8988T (cell line): ENCODE results near the gene TMEM185B.
"Not testable (repeated sequence)": the region's sequence is repeated elsewhere in the genome, so short reads cannot be mapped to it uniquely, and the experiment has no call there.

Experiments used
- DNase-seq: peaks from one replicate; pipeline ENCODE4 v3.0.0; 2011

Gene TMEM185B

DNA sequence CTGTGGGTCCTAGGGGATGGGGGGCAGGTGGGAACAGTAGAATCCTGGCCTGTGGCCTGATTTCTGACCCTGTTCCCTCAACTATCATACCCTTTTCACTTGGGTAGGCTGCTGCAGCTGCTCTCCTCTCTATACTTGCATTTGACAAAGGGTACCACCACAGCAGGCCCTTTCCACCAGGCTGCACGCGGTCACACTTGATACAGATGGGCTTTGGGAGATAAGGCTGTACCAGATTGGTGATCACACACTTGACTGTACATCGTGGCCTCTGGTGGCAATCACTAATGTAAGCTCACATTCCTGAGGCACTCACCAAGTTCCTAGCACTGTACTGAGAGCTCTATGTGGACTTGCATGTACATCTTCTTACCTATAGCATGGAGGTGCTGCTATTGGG, 27.9 kb upstream of the TMEM185B start:
- DNase-seq, result no peak

DNA sequence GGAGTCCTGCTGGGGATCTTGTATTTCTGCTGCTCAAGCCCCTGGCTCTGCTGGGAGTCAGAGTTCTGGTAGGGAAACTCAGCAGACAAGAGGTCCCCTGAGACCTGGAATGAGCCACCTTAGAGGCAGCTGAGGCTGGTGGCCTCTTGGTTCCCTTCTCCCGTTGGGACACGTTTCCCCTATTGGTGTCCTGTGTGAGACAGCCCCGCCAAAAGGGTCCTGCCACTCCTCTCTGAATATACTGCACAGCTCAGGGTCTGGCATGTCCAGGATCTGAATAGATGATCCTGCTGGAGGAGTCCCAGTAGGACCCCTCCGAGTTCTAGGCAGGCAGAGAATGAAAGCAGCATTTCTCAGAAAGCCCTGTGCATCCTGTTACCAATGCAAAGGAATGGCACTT, 27.4 kb upstream of the TMEM185B start:
- no peak for DNase-seq

GRCh38 chr2:120247851-120248250, 24.7 kb upstream of the TMEM185B start:
- no peak for DNase-seq

- no peak for DNase-seq
Observed at GRCh38 chr2:120246546-120247300, 23.5 kb upstream of the TMEM185B start.

DNA sequence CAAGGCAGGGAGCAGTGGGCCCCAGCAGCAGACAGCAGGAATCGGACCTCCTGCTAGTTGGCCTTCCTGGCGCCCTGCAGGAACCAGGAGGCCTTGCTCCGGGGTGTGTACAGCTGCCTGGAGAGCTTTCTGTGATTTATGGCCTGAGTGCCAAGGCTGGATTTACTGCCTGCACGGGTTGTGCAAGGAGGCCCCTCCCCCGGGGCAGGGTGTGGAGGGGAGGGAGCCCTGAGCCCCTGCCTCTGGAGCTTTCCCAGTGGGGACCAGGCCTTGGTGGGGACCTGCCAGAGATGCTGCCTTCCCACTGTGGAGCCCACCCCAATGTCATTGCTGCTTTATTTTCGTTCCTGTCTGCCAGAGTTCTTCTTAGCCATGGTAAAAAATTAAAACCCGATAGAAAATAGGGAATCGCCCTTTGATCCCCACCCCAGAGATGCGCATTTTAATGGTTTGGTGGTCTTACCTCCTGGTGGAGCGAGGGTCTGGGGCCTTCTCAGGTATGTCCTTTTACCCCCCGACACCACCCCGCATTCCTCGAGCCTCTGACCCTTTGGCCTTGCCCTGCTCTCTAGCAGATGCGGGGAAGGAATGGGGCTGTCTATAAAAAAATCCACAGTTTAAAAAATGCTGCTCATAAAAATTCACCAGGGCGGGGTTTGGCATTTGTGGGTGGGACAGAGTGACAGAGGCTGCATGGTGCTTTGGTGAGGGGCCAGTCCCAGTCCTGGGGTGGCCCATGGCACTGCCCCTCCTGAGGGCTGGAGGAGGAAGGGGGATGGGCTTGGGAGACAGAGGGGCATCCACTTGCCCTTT, 22.5 kb upstream of the TMEM185B start:
- DNase-seq, result no peak

- no peak for DNase-seq
Observed at GRCh38 chr2:120244656-120245519, 21.7 kb upstream of the TMEM185B start.

DNA sequence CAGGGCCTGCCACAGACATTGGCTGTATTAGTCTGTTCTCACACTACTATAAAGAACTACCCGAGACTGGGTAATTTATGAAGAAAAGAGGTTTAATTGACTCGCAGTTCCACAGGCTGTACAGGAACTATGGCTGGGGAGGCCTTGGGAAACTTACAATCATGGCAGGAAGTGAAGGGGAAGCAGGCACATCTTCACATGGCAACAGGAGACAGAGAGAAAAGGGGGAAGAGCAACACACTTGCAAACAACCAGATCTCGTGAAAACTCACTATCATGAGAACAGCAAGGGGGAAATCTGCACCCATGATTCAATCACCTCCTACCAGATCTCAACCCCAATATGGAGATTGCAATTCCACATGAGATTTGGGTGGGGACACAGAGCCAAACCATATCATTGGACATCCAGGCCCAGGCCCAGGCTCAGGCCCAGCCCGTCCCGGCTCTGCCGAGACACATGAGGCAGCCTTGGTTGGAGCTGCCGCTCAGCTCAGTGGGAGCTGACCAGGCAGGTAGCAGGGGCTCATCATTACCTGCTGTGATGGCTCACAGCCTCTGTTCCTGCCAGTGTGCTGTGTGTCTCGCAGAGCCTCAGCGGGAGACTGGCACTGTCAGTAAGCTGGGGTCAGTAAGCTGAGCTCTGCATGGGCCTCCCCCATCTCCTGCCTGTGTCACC, 20.8 kb upstream of the TMEM185B start:
- no peak for DNase-seq

DNA sequence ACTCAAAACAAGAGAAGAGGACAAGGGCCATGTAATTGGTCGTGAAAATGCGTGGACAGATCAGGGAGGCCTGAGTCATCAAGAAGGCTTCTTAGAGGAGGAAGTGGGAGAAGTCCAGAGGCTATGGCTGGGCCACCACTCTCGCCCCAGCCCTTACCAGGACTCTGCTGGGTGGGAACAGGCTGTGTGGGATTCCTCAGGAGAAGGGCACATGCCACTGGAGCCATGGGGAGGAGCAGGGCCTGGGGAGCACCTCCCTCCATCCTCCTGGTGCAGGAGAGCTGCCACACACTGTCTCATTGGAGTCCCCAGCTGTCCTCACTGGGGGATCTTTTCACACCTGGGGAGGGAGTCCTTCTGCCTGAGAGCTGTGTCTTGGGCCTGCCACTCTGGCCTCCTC, 20.0 kb upstream of the TMEM185B start:
- no peak for DNase-seq

DNA sequence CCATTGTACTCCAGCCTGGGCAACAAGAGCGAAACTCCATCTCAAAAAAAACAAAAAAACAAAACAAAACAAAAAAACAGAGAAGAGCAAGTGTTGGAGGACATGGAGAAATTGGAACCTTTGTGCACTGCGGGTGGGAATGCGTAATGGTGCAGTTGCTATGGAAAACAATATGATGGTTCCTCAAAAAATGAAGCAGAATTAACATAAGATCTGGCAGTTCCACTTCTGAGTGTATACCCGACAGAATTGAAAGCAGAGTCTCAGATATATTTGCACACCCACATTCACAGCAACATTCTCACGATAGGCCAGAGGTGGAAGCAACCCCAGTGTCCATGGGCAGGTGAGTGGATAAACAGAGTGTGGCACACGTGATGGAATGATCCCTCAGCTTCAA, 18.5 kb upstream of the TMEM185B start:
- DNase-seq, result no peak

DNA sequence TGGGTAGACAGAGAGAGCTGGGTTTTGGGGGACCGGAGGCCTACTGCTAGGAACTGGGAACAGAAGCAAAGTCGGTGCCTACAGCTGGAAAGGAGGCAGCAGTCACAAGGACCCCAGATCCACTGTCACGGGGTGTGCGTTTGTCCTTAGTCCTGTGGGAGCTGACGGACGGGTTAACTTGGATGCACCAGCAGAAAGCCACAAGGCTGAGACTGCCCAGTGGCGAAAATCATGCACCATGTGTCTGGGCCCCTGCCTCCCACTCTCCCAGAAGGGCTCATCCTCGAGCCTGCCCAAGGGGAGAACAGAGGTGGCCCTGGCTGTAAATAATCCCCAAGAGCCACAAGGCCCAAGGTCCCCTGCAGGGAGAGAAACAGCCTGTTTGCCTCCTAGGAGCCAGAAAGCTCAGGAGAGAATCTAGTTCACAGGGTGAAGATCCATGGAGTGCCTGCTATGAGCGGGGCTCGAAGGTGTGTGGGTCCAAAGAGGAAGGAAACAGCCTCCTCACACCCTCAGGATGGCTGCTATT, 17.8 kb upstream of the TMEM185B start:
- DNase-seq, result no peak

- DNase-seq, result peak; percentile 41
Observed at GRCh38 chr2:120239488-120240287, 16.5 kb upstream of the TMEM185B start.

- DNase-seq, result peak; percentile 73
Observed at GRCh38 chr2:120238728-120239487, 15.7 kb upstream of the TMEM185B start.

DNA sequence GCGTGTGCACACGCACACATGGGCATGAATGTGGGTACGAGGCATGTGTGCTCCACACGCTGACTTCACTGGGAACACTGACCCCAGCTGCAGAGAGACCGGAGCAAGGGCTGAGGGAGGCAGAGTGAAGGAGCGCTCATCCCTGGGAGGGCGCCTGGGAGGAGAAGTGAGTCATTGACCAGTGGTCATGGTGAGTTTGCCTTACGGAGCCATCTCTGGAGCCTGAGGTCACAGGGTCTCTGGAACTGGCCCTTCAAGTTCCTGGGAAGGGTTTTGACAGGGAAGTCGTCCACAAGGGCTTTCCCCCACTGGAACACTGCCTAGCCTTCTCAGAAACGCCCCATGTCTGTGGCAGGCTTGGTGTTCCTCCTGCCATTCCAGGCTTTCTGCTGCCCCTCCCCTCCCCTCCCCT, 14.3 kb upstream of the TMEM185B start:
- no peak for DNase-seq

GRCh38 chr2:120236791-120237190, 13.6 kb upstream of the TMEM185B start:
- no peak for DNase-seq

GRCh38 chr2:120236316-120236715, 13.1 kb upstream of the TMEM185B start:
- DNase-seq, result no peak

- no peak for DNase-seq
Observed at GRCh38 chr2:120235681-120236080, 12.5 kb upstream of the TMEM185B start.

- DNase-seq, result not testable (repeated sequence)
Observed at GRCh38 chr2:120235158-120235557, 12.0 kb upstream of the TMEM185B start.

DNA sequence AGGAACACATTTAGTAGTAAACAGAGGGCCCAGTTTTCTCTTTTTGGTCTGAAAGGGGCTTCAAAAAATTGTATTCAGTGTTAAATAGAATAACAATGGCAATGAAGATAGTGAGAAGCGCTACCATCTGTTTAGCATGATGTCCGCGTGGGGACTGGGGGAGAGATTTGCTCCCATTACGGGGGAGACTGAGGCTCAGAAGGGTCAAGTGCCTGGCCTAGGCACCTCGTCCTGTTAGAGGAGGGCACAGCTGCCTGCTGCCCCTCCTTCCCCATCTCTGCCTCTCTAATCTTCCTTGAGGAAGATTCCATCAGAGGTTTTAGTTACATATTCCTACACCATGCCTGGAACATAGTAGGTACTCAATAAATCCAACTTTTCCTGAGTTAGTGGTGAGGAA, 10.1 kb upstream of the TMEM185B start:
- no peak for DNase-seq

DNA sequence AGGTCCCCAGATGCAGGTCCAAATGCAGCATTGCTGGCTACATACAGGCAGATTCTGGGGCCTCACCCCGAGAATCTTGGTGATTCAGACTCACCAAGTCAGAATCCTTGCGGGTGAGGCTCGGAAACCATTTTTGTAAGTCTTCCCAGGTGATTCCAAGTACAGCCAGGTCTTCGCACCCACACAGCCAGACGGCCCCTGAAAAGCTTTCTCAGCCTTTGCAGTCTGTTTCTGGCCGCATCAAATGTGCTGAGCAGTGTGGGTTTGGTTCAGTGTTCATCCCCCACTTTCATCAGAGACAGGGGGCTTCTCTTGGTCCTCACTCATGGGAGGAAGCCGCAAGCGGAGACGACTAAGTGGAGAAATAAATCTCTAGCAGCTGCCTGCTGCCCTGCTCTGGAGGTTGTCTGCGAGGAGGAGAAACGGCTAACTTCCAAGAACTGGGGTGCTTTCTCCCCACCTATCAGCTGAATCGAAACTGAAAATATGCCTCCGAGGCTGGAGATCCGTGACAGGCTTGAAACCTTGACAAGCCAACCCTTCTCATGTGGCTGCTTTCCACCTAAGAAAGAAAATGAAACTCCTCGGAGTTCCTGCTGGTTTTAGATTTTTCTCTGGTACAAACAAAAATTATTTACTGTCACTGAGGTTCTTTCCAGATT, 8.9 kb upstream of the TMEM185B start:
- no peak for DNase-seq

DNA sequence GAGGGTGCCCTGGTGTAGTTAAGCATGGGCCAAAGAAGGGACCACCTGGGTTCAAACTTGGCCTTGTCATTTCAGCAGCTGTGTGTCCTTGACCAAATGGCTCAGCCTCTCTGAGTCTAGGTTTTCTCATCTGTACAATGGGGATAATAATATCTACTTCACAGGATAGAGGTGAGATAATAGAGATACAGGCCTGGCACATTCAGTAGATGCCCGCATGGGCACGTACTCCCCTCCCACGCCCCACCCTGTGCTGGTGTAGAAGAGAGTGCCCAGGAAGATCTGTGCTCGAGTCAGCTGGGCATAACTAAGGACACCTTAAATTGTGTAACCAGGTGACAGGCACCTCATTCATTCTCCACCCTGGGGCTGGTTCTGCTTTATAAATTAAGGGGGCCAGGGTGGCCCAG, 8.4 kb upstream of the TMEM185B start:
- DNase-seq, result no peak
